ENCODE data around the gene DOK7. TPM values are rescaled to one million over a fixed set of nuclear protein-coding genes. Genes with fewer than 3 reads are reported as not detected.

Gene DOK7
- polyA plus RNA-seq, 3 donors, result not detected

DNA sequence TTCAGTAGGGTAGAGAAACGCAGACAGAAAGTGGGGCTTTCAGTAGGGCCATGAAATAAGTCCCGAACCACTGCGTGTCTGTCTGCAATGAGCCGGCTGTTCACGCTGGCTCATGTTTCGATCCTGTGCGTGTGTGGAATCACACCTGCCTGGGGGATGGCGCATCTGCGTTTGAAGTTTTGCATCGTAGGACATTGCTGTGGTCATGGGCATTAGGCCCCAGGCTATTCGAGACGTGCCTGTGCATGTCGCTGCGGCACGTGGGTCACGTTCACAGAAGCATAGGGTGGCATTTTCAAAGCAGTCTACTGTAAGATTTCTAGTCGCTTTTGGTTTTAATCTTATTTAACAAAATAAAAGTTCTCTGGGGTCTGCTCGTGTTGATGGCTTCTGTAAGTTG is 46.8 kb upstream of the DOK7 start:
- H3K27me3 ChIP-seq (ENCODE audit: control insufficient read depth in 2 of 2, insufficient read depth in 2 of 2, low read length in 2 of 2), result no peaks in the 10 kb centered on the region

DNA sequence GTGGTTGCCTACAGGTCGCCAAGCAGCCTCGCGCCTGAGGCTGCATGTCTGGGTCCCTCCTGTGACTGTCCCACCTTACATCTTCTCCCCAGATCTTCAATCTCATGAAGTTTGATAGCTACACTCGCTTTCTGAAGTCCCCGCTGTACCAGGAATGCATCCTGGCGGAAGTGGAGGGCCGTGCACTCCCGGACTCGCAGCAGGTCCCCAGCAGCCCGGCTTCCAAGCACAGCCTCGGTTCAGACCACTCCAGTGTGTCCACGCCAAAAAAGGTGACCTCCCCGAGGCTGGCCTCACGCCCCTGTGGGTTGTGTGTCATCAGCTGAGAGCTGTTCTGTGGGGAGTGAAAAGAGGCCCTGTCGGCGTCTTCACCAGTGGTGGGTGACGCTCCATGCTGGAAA is 46.3 kb upstream of the DOK7 start:
- no peak overlapping the region for H2AFZ ChIP-seq (ENCODE audit: insufficient read depth, low read depth, low read length, poor library complexity, severe bottlenecking)
- WGBS (ENCODE audit: insufficient coverage), result over 99% methylated on average over 17 of the region's 17 CpGs
- H3K4me1 ChIP-seq (ENCODE audit: control insufficient read depth in 1 of 2, insufficient read depth in 2 of 2, low read length in 2 of 2), result peaks cover 11 to 13% of the 10 kb centered on the region in 2 donors
- no peak overlapping the region for H3K27ac ChIP-seq (ENCODE audit: low read depth in 1 of 2, low read length in 2 of 2)
- no peaks in the 10 kb centered on the region for H3K79me2 ChIP-seq (ENCODE audit: insufficient read depth, low read length)
- intact Hi-C loops (cut with micrococcal nuclease), result no loop called here
- H3K27me3 ChIP-seq (ENCODE audit: control insufficient read depth in 2 of 2, insufficient read depth in 2 of 2, low read length in 2 of 2), result no peaks in the 10 kb centered on the region
- peaks cover 33 to 34% of the 10 kb centered on the region in 2 donors for H3K36me3 Mint-ChIP-seq
- H3K9ac ChIP-seq (ENCODE audit: insufficient read depth, low read length, poor library complexity, severe bottlenecking), result no peak overlapping the region
- H3K4me2 ChIP-seq (replicated peaks; ENCODE audit: extremely low read depth, low read length, poor library complexity, severe bottlenecking), result no peak overlapping the region
- no peak overlapping the region for H3K27ac Mint-ChIP-seq
- peaks cover 10% of the 10 kb centered on the region for H3K4me1 Mint-ChIP-seq
- no peak for TF ChIP-seq CTCF (IDR thresholded peaks at IDR 0.05)
- no peak for DNase-seq
- no peaks in the 10 kb centered on the region for H4K20me1 ChIP-seq (ENCODE audit: insufficient read depth, low read length)
- H3K27me3 Mint-ChIP-seq (ENCODE audit: low read depth in 3 of 3), result peaks cover 0 to 8% (median 0%) of the 10 kb centered on the region in 3 donors
- H3K4me3 ChIP-seq (replicated peaks in 1 of 3; ENCODE audit: low read depth in 2 of 3, low read length in 3 of 3), result no peak overlapping the region
- peaks cover 0 to 3% (median 0%) of the 10 kb centered on the region in 7 donors for H3K9me3 Mint-ChIP-seq
- peaks cover 12 to 18% of the 10 kb centered on the region in 2 donors for H3K36me3 ChIP-seq (replicated peaks in 1 of 2; ENCODE audit: control insufficient read depth in 1 of 2, insufficient read depth in 2 of 2, low read length in 2 of 2)
- H3K9me3 ChIP-seq (replicated peaks in 1 of 2; ENCODE audit: control insufficient read depth in 1 of 2, insufficient read depth in 1 of 2, low read length in 2 of 2), result no peaks in the 10 kb centered on the region
- no peak overlapping the region for H3K4me3 Mint-ChIP-seq

More for the DNA sequence above, 46.8 kb upstream of the DOK7 start:
- 92% methylated on average over 16 of the region's 18 CpGs for WGBS (ENCODE audit: insufficient coverage)
- Mint-ChIP-seq H3K27ac (no peak overlapping the region), H3K4me3 (no peak overlapping the region), H3K36me3 (peaks cover 33 to 34% of the 10 kb centered on the region in 2 donors), H3K4me1 (peaks cover 10% of the 10 kb centered on the region), H3K27me3 (ENCODE audit: low read depth in 3 of 3) (peaks cover 0 to 8% (median 0%) of the 10 kb centered on the region in 3 donors), H3K9me3 (peaks cover 0 to 3% (median 0%) of the 10 kb centered on the region in 7 donors)
- H3K4me2 ChIP-seq (replicated peaks; ENCODE audit: extremely low read depth, low read length, poor library complexity, severe bottlenecking), result no peak overlapping the region
- intact Hi-C loops (cut with micrococcal nuclease), result no loop called here
- no peak for DNase-seq
- H2AFZ ChIP-seq (ENCODE audit: insufficient read depth, low read depth, low read length, poor library complexity, severe bottlenecking), result no peak overlapping the region
- no peak overlapping the region for H3K9ac ChIP-seq (ENCODE audit: insufficient read depth, low read length, poor library complexity, severe bottlenecking)
- no peak overlapping the region for H3K4me3 ChIP-seq (replicated peaks in 1 of 3; ENCODE audit: low read depth in 2 of 3, low read length in 3 of 3)
- H3K9me3 ChIP-seq (replicated peaks in 1 of 2; ENCODE audit: control insufficient read depth in 1 of 2, insufficient read depth in 1 of 2, low read length in 2 of 2), result no peaks in the 10 kb centered on the region
- H3K4me1 ChIP-seq (ENCODE audit: control insufficient read depth in 1 of 2, insufficient read depth in 2 of 2, low read length in 2 of 2), result peaks cover 11 to 13% of the 10 kb centered on the region in 2 donors
- no peaks in the 10 kb centered on the region for H3K79me2 ChIP-seq (ENCODE audit: insufficient read depth, low read length)
- TF ChIP-seq CTCF (IDR thresholded peaks at IDR 0.05), result no peak
- H3K27ac ChIP-seq (ENCODE audit: low read depth in 1 of 2, low read length in 2 of 2), result no peak overlapping the region
- peaks cover 12 to 18% of the 10 kb centered on the region in 2 donors for H3K36me3 ChIP-seq (replicated peaks in 1 of 2; ENCODE audit: control insufficient read depth in 1 of 2, insufficient read depth in 2 of 2, low read length in 2 of 2)
- no peaks in the 10 kb centered on the region for H4K20me1 ChIP-seq (ENCODE audit: insufficient read depth, low read length)

Data from CD14-positive monocyte (primary cell).